Measurements from ENCODE around the gene TRAPPC13. TPM values are rescaled to one million over a fixed set of nuclear protein-coding genes. Genes with fewer than 3 reads are reported as not detected.

Gene TRAPPC13
- total and polyA plus RNA-seq, 2 of the 13 experiments (the other 11 are each of a cell fraction or from before 2014, with no cell fraction given): 8.4 to 19.6 TPM

GRCh38 chr5:65651144-65651543, 26.3 kb downstream of the TRAPPC13 start (continued):
- no peak for TF ChIP-seq KDM5B (CRISPR knock-in tag; IDR thresholded peaks at IDR 0.05; ENCODE audit: borderline replicate concordance)
- TF ChIP-seq ZBTB33 (CRISPR knock-in tag; IDR thresholded peaks at IDR 0.05): peak; percentile 79
- TF ChIP-seq ZNF777 (CRISPR knock-in tag; IDR thresholded peaks at IDR 0.05): no peak
- TF ChIP-seq, protein P1, sequence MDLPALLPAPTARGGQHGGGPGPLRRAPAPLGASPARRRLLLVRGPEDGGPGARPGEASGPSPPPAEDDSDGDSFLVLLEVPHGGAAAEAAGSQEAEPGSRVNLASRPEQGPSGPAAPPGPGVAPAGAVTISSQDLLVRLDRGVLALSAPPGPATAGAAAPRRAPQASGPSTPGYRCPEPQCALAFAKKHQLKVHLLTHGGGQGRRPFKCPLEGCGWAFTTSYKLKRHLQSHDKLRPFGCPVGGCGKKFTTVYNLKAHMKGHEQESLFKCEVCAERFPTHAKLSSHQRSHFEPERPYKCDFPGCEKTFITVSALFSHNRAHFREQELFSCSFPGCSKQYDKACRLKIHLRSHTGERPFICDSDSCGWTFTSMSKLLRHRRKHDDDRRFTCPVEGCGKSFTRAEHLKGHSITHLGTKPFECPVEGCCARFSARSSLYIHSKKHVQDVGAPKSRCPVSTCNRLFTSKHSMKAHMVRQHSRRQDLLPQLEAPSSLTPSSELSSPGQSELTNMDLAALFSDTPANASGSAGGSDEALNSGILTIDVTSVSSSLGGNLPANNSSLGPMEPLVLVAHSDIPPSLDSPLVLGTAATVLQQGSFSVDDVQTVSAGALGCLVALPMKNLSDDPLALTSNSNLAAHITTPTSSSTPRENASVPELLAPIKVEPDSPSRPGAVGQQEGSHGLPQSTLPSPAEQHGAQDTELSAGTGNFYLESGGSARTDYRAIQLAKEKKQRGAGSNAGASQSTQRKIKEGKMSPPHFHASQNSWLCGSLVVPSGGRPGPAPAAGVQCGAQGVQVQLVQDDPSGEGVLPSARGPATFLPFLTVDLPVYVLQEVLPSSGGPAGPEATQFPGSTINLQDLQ (CRISPR knock-in tag; IDR thresholded peaks at IDR 0.05): no peak
- peak; percentile 63 for TF ChIP-seq THAP11 (CRISPR knock-in tag; IDR thresholded peaks at IDR 0.05)
- TF ChIP-seq ZNF83 (CRISPR knock-in tag; IDR thresholded peaks at IDR 0.05; ENCODE audit: borderline replicate concordance): no peak
- no peak for TF ChIP-seq THAP8 (CRISPR knock-in tag; IDR thresholded peaks at IDR 0.05; ENCODE audit: borderline replicate concordance)
- TF ChIP-seq HOXA7 (CRISPR knock-in tag; IDR thresholded peaks at IDR 0.05): no peak
- no peak for TF ChIP-seq SP2 (CRISPR knock-in tag; IDR thresholded peaks at IDR 0.05)
- TF ChIP-seq ZNF451 (CRISPR knock-in tag; IDR thresholded peaks at IDR 0.05): no peak
- 0 out of 2 replicates have a peak, but pooled peaks have one; percentile 26 for TF ChIP-seq ISL2 (CRISPR knock-in tag; IDR thresholded peaks at IDR 0.05)
- no peak for TF ChIP-seq ZNF570 (CRISPR knock-in tag; IDR thresholded peaks at IDR 0.05; ENCODE audit: borderline replicate concordance)
- TF ChIP-seq REXO4 (CRISPR knock-in tag; IDR thresholded peaks at IDR 0.05; ENCODE audit: borderline replicate concordance): no peak
- TF ChIP-seq YY1 (IDR thresholded peaks at IDR 0.05; ENCODE audit: insufficient read depth, insufficient replicate concordance, low read depth, low read length): no peak
- no peak for TF ChIP-seq ZBTB2 (CRISPR knock-in tag; IDR thresholded peaks at IDR 0.05; ENCODE audit: low read depth)
